Activated CD4-positive, alpha-beta T cell treated with anti-CD3 and anti-CD28 coated beads, Interleukin-2, amount 50 U/mL, for 24 hours (primary cell): ENCODE results near the gene DAAM2.

Source experiments
- DNase-seq, 2 donors: peaks; one replicate each; pipeline ENCODE4 v3.0.0-alpha.2; 2020; ENCODE audit warnings: low read depth in 1 of 2, low spot score in 1 of 2

The DAAM2 gene

GRCh38 chr6:39904946-39905639, 112.9 kb downstream of the DAAM2 start:
- no peak for DNase-seq

- no peak for DNase-seq
Observed at GRCh38 chr6:39905640-39905975, 113.4 kb downstream of the DAAM2 start.

GRCh38 chr6:39906318-39906761, 114.2 kb downstream of the DAAM2 start:
- no peak for DNase-seq

GRCh38 chr6:39907871-39908575, 115.8 kb downstream of the DAAM2 start:
- no peak for DNase-seq

GRCh38 chr6:39908838-39909583, 116.8 kb downstream of the DAAM2 start:
- DNase-seq = no peak

- no peak for DNase-seq
Observed at GRCh38 chr6:39909701-39910100, 117.5 kb downstream of the DAAM2 start.

GRCh38 chr6:39910164-39910563, 118.0 kb downstream of the DAAM2 start:
- DNase-seq = no peak

- no peak for DNase-seq
Observed at GRCh38 chr6:39910744-39911143, 118.6 kb downstream of the DAAM2 start.

GRCh38 chr6:39911513-39912125, 119.4 kb downstream of the DAAM2 start:
- no peak for DNase-seq

GRCh38 chr6:39912446-39912845, 120.3 kb downstream of the DAAM2 start:
- no peak for DNase-seq

- no peak for DNase-seq
Observed at GRCh38 chr6:39913391-39913916, 121.3 kb downstream of the DAAM2 start.

GRCh38 chr6:39914239-39914638, 122.1 kb downstream of the DAAM2 start:
- DNase-seq = no peak

GRCh38 chr6:39915866-39916265, 123.7 kb downstream of the DAAM2 start:
- no peak for DNase-seq

GRCh38 chr6:39917329-39917728, 125.2 kb downstream of the DAAM2 start:
- DNase-seq = no peak

- DNase-seq = no peak
Observed at GRCh38 chr6:39917981-39918380, 125.8 kb downstream of the DAAM2 start.

GRCh38 chr6:39918831-39919230, 126.7 kb downstream of the DAAM2 start:
- DNase-seq = no peak

GRCh38 chr6:39920157-39920556, 128.0 kb downstream of the DAAM2 start:
- DNase-seq = no peak

GRCh38 chr6:39922821-39923220, 130.6 kb downstream of the DAAM2 start:
- DNase-seq = no peak

GRCh38 chr6:39923394-39923793, 131.2 kb downstream of the DAAM2 start:
- no peak for DNase-seq

GRCh38 chr6:39923861-39924260, 131.7 kb downstream of the DAAM2 start:
- no peak for DNase-seq

GRCh38 chr6:39924283-39924682, 132.1 kb downstream of the DAAM2 start:
- no peak for DNase-seq
